ENCODE results near the gene ATP8A1.

GRCh38 chr4:42642845-42643615 is 13.9 kb downstream of the ATP8A1 start:
- TF ChIP-seq REST (IDR thresholded peaks at IDR 0.05; ENCODE audit: low read depth) (no peak), MAX (IDR thresholded peaks at IDR 0.05) (no peak), EP300 (IDR thresholded peaks at IDR 0.05; ENCODE audit: borderline replicate concordance) (no peak), TAF1 (IDR thresholded peaks at IDR 0.05; ENCODE audit: low read depth) (no peak), USF1 (IDR thresholded peaks at IDR 0.05) (no peak), TCF12 (IDR thresholded peaks at IDR 0.05; ENCODE audit: low read depth) (no peak), YY1 (IDR thresholded peaks at IDR 0.05; ENCODE audit: low read depth) (no peak), FOXM1 (IDR thresholded peaks at IDR 0.05; ENCODE audit: borderline replicate concordance, low read depth) (no peak), TEAD4 (IDR thresholded peaks at IDR 0.05) (no peak), EGR1 (IDR thresholded peaks at IDR 0.05) (no peak), CEBPB (IDR thresholded peaks at IDR 0.05) (no peak), RAD21 (IDR thresholded peaks at IDR 0.05; ENCODE audit: low read depth) (no peak), NFIC (IDR thresholded peaks at IDR 0.05) (no peak), CREB1 (IDR thresholded peaks at IDR 0.05; ENCODE audit: low read depth) (no peak)
